Measurements from ENCODE around the gene LRMDA. TPM values are rescaled to one million over a fixed set of nuclear protein-coding genes. Genes with fewer than 3 reads are reported as not detected.

The LRMDA gene
- total and polyA plus RNA-seq, 2 of the 4 experiments (the other 2 are of a cell fraction): 0.07 TPM; not detected in 1

DNA sequence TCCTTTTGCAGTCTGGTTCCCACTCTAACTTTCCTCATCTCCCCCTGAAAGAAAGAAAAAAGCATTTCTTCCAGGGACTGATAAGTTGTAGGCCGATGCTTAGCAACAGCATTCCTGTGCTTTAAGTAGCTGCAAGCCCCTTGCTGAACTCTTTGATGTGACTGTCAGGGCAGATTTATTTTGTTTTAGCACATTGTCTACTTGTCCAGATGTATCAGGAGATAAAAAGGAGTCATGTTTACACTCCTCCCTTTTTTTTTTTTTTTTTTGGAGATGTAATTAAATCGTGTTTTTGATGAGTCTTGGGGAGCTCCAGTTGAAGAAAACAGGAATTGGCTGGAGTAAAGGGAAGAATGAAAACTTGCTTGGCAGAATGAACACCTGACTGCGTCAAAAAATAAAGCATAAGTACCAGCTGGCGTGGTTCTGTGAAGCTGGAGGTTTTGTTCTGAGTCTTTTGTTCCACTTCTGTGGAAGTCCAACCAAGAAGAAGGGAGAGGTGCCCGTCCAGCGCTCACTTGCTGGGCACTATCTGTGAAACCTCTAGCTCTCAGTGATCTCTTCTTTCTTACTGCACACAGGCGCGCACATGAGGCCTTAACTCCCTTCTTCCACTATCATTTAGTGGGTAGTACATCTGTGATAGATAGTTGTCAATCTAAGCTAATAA lies 871.7 kb downstream of the LRMDA start (continued):
- TF ChIP-seq RCOR1 (IDR thresholded peaks at IDR 0.05; ENCODE audit: insufficient replicate concordance, low read length): no peak

- Histone ChIP-seq H2BK15ac (ENCODE audit: low read depth, low read length) (peak overlapping the region; percentile 46; the same call in 1 of the 3 replicates), H3K27me3 (ENCODE audit: control insufficient read depth, insufficient read depth, low read length) (0 out of 2 replicates have a peak, but pooled peaks cover 2% of the 10 kb centered on the region), H3K9me3 (ENCODE audit: control insufficient read depth, insufficient read depth, low read length) (no peaks in the 10 kb centered on the region), H4K91ac (ENCODE audit: insufficient read depth, low read depth, low read length) (peak overlapping the region; percentile 45), H3K18ac (ENCODE audit: low read depth, low read length) (0 out of 2 replicates have a peak overlapping the region, but pooled peaks have one; percentile 48), H3K4me1 (ENCODE audit: control insufficient read depth, insufficient read depth, low read length) (peaks cover 9% of the 10 kb centered on the region), H4K20me1 (ENCODE audit: insufficient read depth, low read length) (no peaks in the 10 kb centered on the region), H4K8ac (ENCODE audit: low read depth in 2 of 2, low read length in 2 of 2) (peak overlapping the region in 1 of 2 experiments; percentile 45; a peak in 1 of 4 replicates), H3K27ac (ENCODE audit: insufficient read depth, low read length) (no peak overlapping the region), H3K9ac (ENCODE audit: low read depth, low read length) (no peak overlapping the region), H2AK9ac (replicated peaks; ENCODE audit: low read depth, low read length, poor library complexity) (no peak overlapping the region), H3K56ac (ENCODE audit: extremely low read depth, insufficient read depth, low read length) (no peak overlapping the region), H3K4me2 (ENCODE audit: low read depth, low read length) (no peak overlapping the region), H4K5ac (ENCODE audit: low read depth, low read length) (0 out of 2 replicates have a peak overlapping the region, but pooled peaks have one; percentile 37), H3K14ac (replicated peaks; ENCODE audit: low read depth, low read length) (no peak overlapping the region), H3K36me3 (ENCODE audit: control insufficient read depth, insufficient read depth, low read length) (no peaks in the 10 kb centered on the region), H2AK5ac (ENCODE audit: low read depth, low read length) (peak overlapping the region; percentile 20), H2BK120ac (ENCODE audit: low read depth, low read length) (peak overlapping the region; percentile 71), H3K79me1 (ENCODE audit: low read depth in 1 of 2, low read length in 2 of 2) (no peaks in the 10 kb centered on the region), H3K9me1 (ENCODE audit: insufficient read depth, low read length) (no peaks in the 10 kb centered on the region), H3K4ac (ENCODE audit: low read depth, low read length) (no peak overlapping the region), H3K23ac (ENCODE audit: low read depth, low read length) (no peak overlapping the region), H2BK20ac (ENCODE audit: low read depth, low read length) (no peak overlapping the region; the same call in 1 of the 2 replicates), H3K4me3 (ENCODE audit: insufficient read depth, low read depth, low read length) (no peak overlapping the region), H2AFZ (replicated peaks; ENCODE audit: low read length, poor library complexity) (no peak overlapping the region), H2BK5ac (ENCODE audit: low read depth, low read length, poor library complexity, severe bottlenecking) (no peak overlapping the region)
- no TSS peak for BruUV-seq (replicated peaks)
- dilution Hi-C loops (cut with HindIII; ENCODE audit: low sequenced_read_pairs, unreplicated experiment): no loop called here
- POLR2A ChIA-PET (ENCODE audit: unreplicated experiment): interaction anchor here (0.6 kb wide), 1 partner anchor 902 kb away, joined by 5 read pairs; the partner anchor contains the start of gene ZNF503
- 45% methylated on average over 5 of the region's 8 CpGs; no CpG with 5 or more reads in 1 of the 2 experiments for WGBS, 2 experiments (ENCODE audit: extremely low coverage in 2 of 2, insufficient read length in 1 of 2)
- ATAC-seq (ENCODE audit: low read depth) (peak; percentile 86), DNase-seq (peak; percentile 71)
- CTCF ChIA-PET: interaction anchor here (0.5 to 2.9 kb wide), 21 partner anchors 9 to 918 kb away, joined by 3 to 12 read pairs (median 4); no protein-coding TSS in a partner anchor
- in situ Hi-C loops (cut with MboI; ENCODE audit: low sequenced_read_pairs): loop anchor here (10.0 kb wide), 1 partner anchor 899 kb away; the partner anchor contains the start of gene ZNF503
- intact Hi-C loops (cut with micrococcal nuclease): loop anchor here (1.0 to 10.0 kb wide), 5 partner anchors 201 to 903 kb away; partner anchors contain the start of gene ZNF503
- TF ChIP-seq SMC3 (IDR thresholded peaks at IDR 0.05; ENCODE audit: low read depth, low read length) (peak; percentile 47), CTCF (conservative IDR thresholded peaks at IDR 0.05; ENCODE audit: low read depth, low read length) (peak; percentile 55), MXI1 (IDR thresholded peaks at IDR 0.05; ENCODE audit: borderline replicate concordance, low read depth, low read length) (no peak), RAD21 (IDR thresholded peaks at IDR 0.05; ENCODE audit: low read length) (peak; percentile 67)
Observed at GRCh38 chr10:76303682-76304316, 872.4 kb downstream of the LRMDA start.

Data from IMR-90 (cell line).